ENCODE results near the gene CD33. TPM values are rescaled to one million over a fixed set of nuclear protein-coding genes. Genes with fewer than 3 reads are reported as not detected.

CD33 gene
- total RNA-seq, 1 donor from 2014 or later: 1.3 TPM

DNA sequence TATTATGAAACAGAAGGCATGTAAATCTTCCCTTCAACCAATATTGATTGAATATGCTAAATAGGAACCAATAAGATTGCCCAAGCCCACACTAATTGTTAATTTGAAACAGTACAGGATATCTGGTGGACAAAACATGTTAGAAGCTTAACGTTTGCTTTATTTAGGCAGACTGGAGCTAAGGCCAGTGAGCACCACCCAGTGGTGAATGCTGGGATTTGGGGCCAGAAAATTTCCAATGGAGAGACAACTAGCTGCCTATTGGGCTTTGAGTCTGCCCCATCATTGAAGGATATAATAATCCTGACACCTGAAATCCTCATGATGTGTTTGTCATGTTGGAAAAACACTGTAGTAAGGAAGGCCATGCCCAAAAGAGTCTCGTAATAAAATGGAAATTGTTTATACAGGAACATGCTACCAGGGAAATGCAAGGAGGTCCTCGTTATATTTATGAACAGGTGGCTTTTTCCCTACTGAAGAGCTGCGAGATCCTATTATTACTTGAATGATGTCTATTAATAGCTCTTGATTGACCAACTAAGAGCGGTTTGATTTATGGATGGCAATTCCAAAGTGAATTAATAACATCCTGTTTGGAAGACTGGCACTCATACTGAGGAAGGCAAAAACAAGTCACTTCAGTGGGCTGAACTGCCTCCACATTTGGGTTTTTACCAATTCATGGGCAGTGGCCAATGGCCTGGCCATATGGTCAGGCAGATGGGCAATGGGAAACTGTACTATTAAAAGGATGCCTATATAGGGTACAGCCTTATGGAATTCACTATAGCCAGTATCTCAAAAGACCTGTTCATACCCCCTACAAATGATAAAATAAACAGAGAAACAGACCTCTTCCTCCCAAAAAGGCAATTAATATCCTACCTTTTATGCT, 34.7 kb downstream of the CD33 start:
- no peaks in the 10 kb centered on the region for H3K27me3 ChIP-seq
- H3K36me3 ChIP-seq: no peaks in the 10 kb centered on the region
- no peaks in the 10 kb centered on the region for H3K4me1 ChIP-seq
- no peak for DNase-seq (ENCODE audit: low spot score in 2 of 2)
- intact Hi-C loops (cut with DNase I): no loop called here
- peak in 1 of 3 experiments; percentile 38 for TF ChIP-seq CTCF (IDR thresholded peaks at IDR 0.05)
- H3K4me3 ChIP-seq: no peak overlapping the region
- H3K9me3 ChIP-seq: no peaks in the 10 kb centered on the region
- H3K27ac ChIP-seq: no peak overlapping the region

DNA sequence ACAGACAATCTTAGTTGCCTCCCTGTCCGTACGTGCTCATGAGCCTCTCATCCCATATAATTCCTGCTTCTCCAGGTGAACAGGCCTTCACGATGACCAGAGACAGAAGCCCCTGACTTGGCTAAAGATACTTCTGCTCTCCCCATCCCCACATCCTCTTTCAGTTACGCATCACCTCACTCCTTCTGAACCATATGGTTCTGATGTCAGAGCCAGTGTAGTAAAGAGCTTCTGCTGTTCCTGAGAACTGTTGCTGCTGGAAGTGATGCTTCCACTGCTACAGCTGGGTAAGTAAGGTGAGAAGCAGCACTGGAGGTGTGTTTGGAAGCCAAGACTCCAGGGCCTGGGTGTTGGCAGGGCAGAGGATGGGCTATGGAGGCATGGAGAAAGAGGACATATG, 38.9 kb downstream of the CD33 start:
- H3K4me3 ChIP-seq: no peak overlapping the region
- no peak overlapping the region for H3K27ac ChIP-seq
- no peaks in the 10 kb centered on the region for H3K27me3 ChIP-seq
- TF ChIP-seq CTCF (IDR thresholded peaks at IDR 0.05): no peak
- DNase-seq (ENCODE audit: low spot score in 2 of 2): no peak
- no peaks in the 10 kb centered on the region for H3K9me3 ChIP-seq
- H3K36me3 ChIP-seq: no peaks in the 10 kb centered on the region
- intact Hi-C loops (cut with DNase I): no loop called here
- no peaks in the 10 kb centered on the region for H3K4me1 ChIP-seq

DNA sequence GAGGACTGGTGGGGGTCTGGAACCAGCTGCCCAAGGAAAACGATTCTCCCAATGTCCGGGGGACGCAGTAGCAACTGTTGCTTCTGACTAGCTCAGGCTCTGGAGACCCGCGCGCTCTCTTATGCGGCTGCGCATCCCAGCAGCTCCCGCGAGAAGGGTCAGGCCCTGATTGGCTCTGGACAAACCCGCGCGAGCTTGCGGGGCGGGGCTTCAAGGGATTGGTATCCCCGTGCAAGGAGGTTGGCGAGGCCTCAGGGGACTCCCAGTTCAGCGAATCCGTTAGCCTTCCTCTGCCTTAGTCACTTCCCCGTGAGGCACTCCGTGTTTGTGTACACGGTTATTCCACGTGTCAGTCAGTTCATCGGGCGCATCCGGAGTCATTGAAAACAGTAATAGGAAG, 46.2 kb downstream of the CD33 start:
- TF ChIP-seq CTCF (IDR thresholded peaks at IDR 0.05): no peak
- intact Hi-C loops (cut with DNase I): no loop called here

GRCh38 chr19:51272183-51272810, 47.4 kb downstream of the CD33 start:
- H3K27me3 ChIP-seq: no peaks in the 10 kb centered on the region
- TF ChIP-seq CTCF (IDR thresholded peaks at IDR 0.05): no peak
- H3K4me1 ChIP-seq: no peaks in the 10 kb centered on the region
- H3K9me3 ChIP-seq: no peaks in the 10 kb centered on the region
- no peak for DNase-seq (ENCODE audit: low spot score in 2 of 2)
- intact Hi-C loops (cut with DNase I): no loop called here
- H3K36me3 ChIP-seq: no peaks in the 10 kb centered on the region
- no peak overlapping the region for H3K4me3 ChIP-seq
- H3K27ac ChIP-seq: no peak overlapping the region

More for the DNA sequence above, 46.2 kb downstream of the CD33 start:
- no peak overlapping the region for H3K4me3 ChIP-seq
- no peak overlapping the region for H3K27ac ChIP-seq
- no peaks in the 10 kb centered on the region for H3K36me3 ChIP-seq
- no peaks in the 10 kb centered on the region for H3K9me3 ChIP-seq
- DNase-seq (ENCODE audit: low spot score in 2 of 2): no peak
- H3K27me3 ChIP-seq: no peaks in the 10 kb centered on the region
- H3K4me1 ChIP-seq: no peaks in the 10 kb centered on the region

DNA sequence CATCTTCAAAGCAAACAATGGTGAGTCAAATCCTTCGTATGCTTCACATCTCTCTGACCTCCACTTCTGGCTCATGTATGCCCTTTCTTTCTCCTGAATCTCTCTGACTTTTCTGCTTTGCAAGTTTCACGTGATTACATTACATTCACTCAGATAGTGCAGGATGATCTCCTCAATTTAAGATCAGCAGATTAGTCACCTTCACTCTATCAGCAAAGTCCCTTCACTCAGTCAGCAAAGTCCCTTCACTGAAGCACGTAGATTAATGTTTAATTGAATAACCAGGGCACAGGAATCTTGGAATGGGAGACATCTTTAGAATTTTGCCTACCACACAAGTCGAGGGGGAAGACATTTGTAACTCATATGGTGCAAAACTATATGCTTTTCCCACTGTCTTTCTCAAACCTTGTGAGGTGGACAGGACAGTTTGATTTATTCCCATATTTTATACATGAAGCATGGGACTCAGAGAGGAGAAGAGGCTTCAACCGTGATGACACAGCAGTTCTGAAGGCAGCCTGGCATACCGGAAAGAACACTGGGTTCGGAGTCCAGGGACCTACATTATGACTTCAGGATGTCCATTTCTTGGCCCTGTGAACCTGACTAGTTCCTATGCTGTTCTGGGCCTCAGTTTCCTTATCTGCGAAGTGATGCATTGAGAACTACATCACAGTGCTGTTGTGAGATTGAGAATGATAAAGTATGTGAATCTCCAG, 49.3 kb downstream of the CD33 start:
- H3K4me1 ChIP-seq: no peaks in the 10 kb centered on the region
- no peak for DNase-seq (ENCODE audit: low spot score in 2 of 2)
- H3K36me3 ChIP-seq: no peaks in the 10 kb centered on the region
- no peaks in the 10 kb centered on the region for H3K9me3 ChIP-seq
- no peaks in the 10 kb centered on the region for H3K27me3 ChIP-seq
- H3K27ac ChIP-seq: no peak overlapping the region
- intact Hi-C loops (cut with DNase I): no loop called here
- no peak overlapping the region for H3K4me3 ChIP-seq
- TF ChIP-seq CTCF (IDR thresholded peaks at IDR 0.05): no peak
